HCT116 (cell line): ENCODE measurements around the gene HESX1. TPM values are rescaled to one million over a fixed set of nuclear protein-coding genes. Genes with fewer than 3 reads are reported as not detected.

Experiments
- ATAC-seq: fragments of 200-7000 bp; cut with Tn5 transposase; 2 replicates; pipeline ENCODE4 v1.9.1; 2020; ENCODE audit warnings: mild to moderate bottlenecking, moderate library complexity
- BruUV-seq: library from RNA; stranded (reverse); fragments of 400-500 nt; replicated peaks from 2 replicates; lab custom pipeline; 2021; lab: Mats Ljungman, UMichigan
- CTCF ChIA-PET: fragments of 300-600 bp; sonication (Branson Sonifier 250); formaldehyde crosslinking; loops from one replicate; lab custom pipeline; 2021; ENCODE audit warnings: antibody characterized with exemption; lab: Charles Lee
- POLR2A ChIA-PET: fragments of 300-600, 350-600 bp; sonication (Branson Sonifier 250); formaldehyde crosslinking; loops from one replicate; lab custom pipeline; 2021; ENCODE audit warnings: antibody characterized with exemption; lab: Charles Lee
- RAD21 ChIA-PET, 2 experiments: fragments of 300-600 bp; sonication (Branson Sonifier 250); formaldehyde crosslinking; loops; one replicate each; lab custom pipeline; 2023; ENCODE audit warnings: low total read pairs in 2 of 2; ENCODE audit not compliant: uncharacterized antibody in 2 of 2, unreplicated experiment in 2 of 2, low non-redundant PET in 1 of 2; lab: Charles Lee
- DNase-seq: peaks from one replicate; pipeline ENCODE4 v3.0.0-alpha.2; 2010; ENCODE audit warnings: low read depth, low spot score
- H2AFZ ChIP-seq: fragments of 200-600 bp; shearing (Covaris generic), sonication (generic); 2 replicates; pipeline ENCODE4 v1.6.1; 2017; ENCODE audit warnings: low read depth, mixed run types, mixed read lengths, antibody characterized with exemption, low read length; ENCODE audit not compliant: poor library complexity, severe bottlenecking
- H3K27ac ChIP-seq: 2 replicates; pipeline ENCODE4 v1.5.1; 2012; ENCODE audit warnings: low read depth, low read length
- H3K27me3 ChIP-seq: fragments of 200-600 bp; sonication (generic); 2 replicates; pipeline ENCODE4 v1.6.1; 2016; ENCODE audit warnings: mixed run types, low read length, mixed read lengths; ENCODE audit not compliant: insufficient read depth
- H3K36me3 ChIP-seq, 2 experiments: fragments of 200-500 bp in 1 of 2; fragments of 200-600 bp in 1 of 2; sonication (Bioruptor generic) in 1 of 2; sonication (generic) in 1 of 2; 2 replicates each; pipeline versions ENCODE4 v1.5.1 to v1.6.1; 2014 to 2016; ENCODE audit warnings: low read length in 2 of 2, inconsistent platforms in 1 of 2, mixed read lengths in 1 of 2, mixed run types in 1 of 2; ENCODE audit not compliant: insufficient read depth in 2 of 2, control insufficient read depth in 1 of 2
- H3K4me1 ChIP-seq, 2 experiments: fragments of 200-600 bp in 1 of 2; sonication (generic) in 1 of 2; 2 replicates each; pipeline versions ENCODE4 v1.5.1 to v1.6.1; 2012 to 2017; ENCODE audit warnings: low read length in 2 of 2, inconsistent platforms in 1 of 2, mild to moderate bottlenecking in 1 of 2, mixed read lengths in 1 of 2, mixed run types in 1 of 2, moderate library complexity in 1 of 2; ENCODE audit not compliant: insufficient read depth in 2 of 2, control insufficient read depth in 1 of 2
- H3K4me2 ChIP-seq: fragments of 200-600 bp; sonication (generic); 2 replicates; pipeline ENCODE4 v1.6.1; 2017; ENCODE audit warnings: mixed run types, low read length, mixed read lengths
- H3K4me3 ChIP-seq, 2 experiments: fragments of 200-600 bp in 1 of 2; sonication (generic) in 1 of 2; replicated peaks in 1 of 2; 2 replicates each; pipeline ENCODE4 v1.5.1; 2011 to 2016; ENCODE audit warnings: low read length in 2 of 2, control low read depth in 1 of 2, low read depth in 1 of 2, mild to moderate bottlenecking in 1 of 2, mixed read lengths in 1 of 2, mixed run types in 1 of 2
- H3K79me2 ChIP-seq: fragments of 200-600 bp; sonication (generic); 2 replicates; pipeline ENCODE4 v1.6.1; 2017; ENCODE audit warnings: mild to moderate bottlenecking, mixed run types, low read length, moderate library complexity, mixed read lengths; ENCODE audit not compliant: insufficient read depth
- H3K9ac ChIP-seq: fragments of 200-600 bp; sonication (generic); 2 replicates; pipeline ENCODE4 v1.6.1; 2016; ENCODE audit warnings: low read length, mixed read lengths
- H3K9me2 ChIP-seq: fragments of 200-600 bp; sonication (generic), shearing (Covaris generic); 2 replicates; pipeline ENCODE4 v1.6.1; 2017; ENCODE audit warnings: mixed run types, mild to moderate bottlenecking, moderate library complexity; ENCODE audit not compliant: insufficient read depth
- H3K9me3 ChIP-seq, 2 experiments: fragments of 200-500 bp in 1 of 2; fragments of 200-600 bp in 1 of 2; sonication (Bioruptor generic) in 1 of 2; sonication (generic) in 1 of 2; 2 replicates each; pipeline ENCODE4 v1.6.1; 2014 to 2017; ENCODE audit warnings: low read length in 2 of 2, mixed read lengths in 2 of 2, inconsistent platforms in 1 of 2, low read depth in 1 of 2, mild to moderate bottlenecking in 1 of 2, mixed run types in 1 of 2, moderate library complexity in 1 of 2; ENCODE audit not compliant: control insufficient read depth in 1 of 2, insufficient read depth in 1 of 2
- H4K20me1 ChIP-seq: fragments of 200-600 bp; sonication (generic), shearing (Covaris generic); 2 replicates; pipeline ENCODE4 v1.6.1; 2017; ENCODE audit warnings: mixed run types, mild to moderate bottlenecking, moderate library complexity; ENCODE audit not compliant: insufficient read depth
- ATF3 ChIP-seq: IDR thresholded peaks from 2 replicates; pipeline ENCODE4 v1.6.1; 2012
- CTCF ChIP-seq, 3 experiments: fragments of 200-600 bp in 1 of 3; sonication (generic) in 1 of 3; IDR thresholded peaks in 2 of 3; conservative IDR thresholded peaks in 1 of 3; 2 replicates each; pipeline ENCODE4 v1.5.1; 2012 to 2017; ENCODE audit warnings: low read depth in 2 of 3, low read length in 2 of 3, antibody characterized with exemption in 1 of 3, borderline replicate concordance in 1 of 3, control low read depth in 1 of 3, mild to moderate bottlenecking in 1 of 3, mixed read lengths in 1 of 3, mixed run types in 1 of 3, moderate library complexity in 1 of 3; ENCODE audit not compliant: insufficient read depth in 1 of 3
- EGR1 ChIP-seq: IDR thresholded peaks from 2 replicates; pipeline ENCODE4 v1.6.1; 2012; ENCODE audit warnings: low read depth
- ELF1 ChIP-seq: IDR thresholded peaks from 2 replicates; pipeline ENCODE4 v1.6.1; 2012; ENCODE audit warnings: low read depth, borderline replicate concordance
- EZH2 ChIP-seq: fragments of 200-600 bp; sonication (generic); IDR thresholded peaks from 2 replicates; pipeline ENCODE4 v1.6.1; 2017; ENCODE audit warnings: antibody characterized with exemption, mixed run types
- EZH2phosphoT487 ChIP-seq: fragments of 200-600 bp; IDR thresholded peaks from 2 replicates; pipeline ENCODE4 v1.6.1; 2018; ENCODE audit warnings: antibody characterized with exemption, borderline replicate concordance
- JUND ChIP-seq: IDR thresholded peaks from 2 replicates; pipeline ENCODE4 v1.6.1; 2012
- POLR2A ChIP-seq: IDR thresholded peaks from 2 replicates; pipeline ENCODE4 v1.7.0; 2011; ENCODE audit warnings: borderline replicate concordance; ENCODE audit not compliant: insufficient read depth, insufficient read length; ENCODE audit errors: extremely low read depth
- REST ChIP-seq: IDR thresholded peaks from 2 replicates; pipeline ENCODE4 v1.6.1; 2012; ENCODE audit warnings: low read depth
- SIN3A ChIP-seq: IDR thresholded peaks from 2 replicates; pipeline ENCODE4 v1.6.1; 2012; ENCODE audit warnings: low read depth
- SP1 ChIP-seq: IDR thresholded peaks from 2 replicates; pipeline ENCODE4 v1.6.1; 2012; ENCODE audit warnings: low read depth
- SRF ChIP-seq: IDR thresholded peaks from 2 replicates; pipeline ENCODE4 v1.6.1; 2012; ENCODE audit warnings: low read depth
- TCF7L2 ChIP-seq: IDR thresholded peaks from 2 replicates; pipeline ENCODE4 v1.7.0; 2011; ENCODE audit warnings: borderline replicate concordance, inconsistent platforms; ENCODE audit not compliant: insufficient read depth, insufficient read length; ENCODE audit errors: extremely low read depth
- YY1 ChIP-seq: IDR thresholded peaks from 2 replicates; pipeline ENCODE4 v1.6.1; 2011; ENCODE audit warnings: low read length, low read depth, moderate library complexity, mild to moderate bottlenecking; ENCODE audit not compliant: insufficient replicate concordance; ENCODE audit errors: extremely low read depth
- ZBTB33 ChIP-seq: IDR thresholded peaks from 2 replicates; pipeline ENCODE4 v1.6.1; 2011; ENCODE audit warnings: mild to moderate bottlenecking, low read length, moderate library complexity; ENCODE audit not compliant: insufficient replicate concordance; ENCODE audit errors: extremely low read depth
- ZNF274 ChIP-seq: fragments of 200-500 bp; sonication (Bioruptor generic); IDR thresholded peaks from 2 replicates; pipeline ENCODE4 v1.6.1; 2014; ENCODE audit warnings: mild to moderate bottlenecking, low read depth, low read length, inconsistent platforms
- intact Hi-C: fragments of 100-400 bp; cut with micrococcal nuclease; formaldehyde crosslinking; loops from 2 replicates; pipeline ENCODE4 v1.10.0; 2022
- total RNA-seq: library from RNA; stranded (reverse); gene quantifications from one replicate; pipeline ENCODE4 v1.2.1, GENCODE V29; 2021; ENCODE audit not compliant: unreplicated experiment

Gene HESX1
- total RNA-seq, 1 experiment from 2014 or later: 2.1 TPM

- intact Hi-C loops: loop anchor here (5.0 kb wide), 1 partner anchor 59 kb away; no protein-coding TSS in a partner anchor
- no peak overlapping the region for H3K4me2 ChIP-seq
- no peaks in the 10 kb centered on the region for H3K9me2 ChIP-seq
- BruUV-seq: no TSS peak
- ChIA-PET CTCF (no interaction called here), POLR2A (no interaction called here), RAD21 (no interaction called here)
- no peaks in the 10 kb centered on the region for H3K27me3 ChIP-seq
- no peaks in the 10 kb centered on the region for H3K36me3 ChIP-seq
- no peaks in the 10 kb centered on the region for H3K79me2 ChIP-seq
- H3K4me1 ChIP-seq: peaks cover 25 to 33% of the 10 kb centered on the region in 2 experiments
- DNase-seq (no peak), ATAC-seq (no peak)
- no peak overlapping the region for H3K4me3 ChIP-seq
- no peak overlapping the region for H3K9ac ChIP-seq
- TF ChIP-seq REST: no peak
- TF ChIP-seq SIN3A: no peak
- no peak for TF ChIP-seq YY1
- TF ChIP-seq ELF1: no peak
- no peak for TF ChIP-seq ZNF274
- no peak for TF ChIP-seq JUND
- no peak for TF ChIP-seq EZH2
- TF ChIP-seq SP1: no peak
- TF ChIP-seq POLR2A: no peak
- no peak for TF ChIP-seq CTCF (IDR thresholded peaks at IDR 0.05 in 2 of 3, conservative IDR thresholded peaks at IDR 0.05 in 1 of 3; ENCODE audit: borderline replicate concordance in 1 of 3, insufficient read depth in 1 of 3, low read depth in 2 of 3, low read length in 2 of 3)
- no peak for TF ChIP-seq EGR1
- no peak for TF ChIP-seq EZH2phosphoT487
- TF ChIP-seq ATF3: no peak
- no peak for TF ChIP-seq TCF7L2
- TF ChIP-seq ZBTB33: no peak
- no peak for TF ChIP-seq SRF
- no peak overlapping the region for H2AFZ ChIP-seq
- H4K20me1 ChIP-seq: no peaks in the 10 kb centered on the region
- no peak overlapping the region for H3K27ac ChIP-seq
- H3K9me3 ChIP-seq: no peaks in the 10 kb centered on the region
Observed at GRCh38 chr3:57160765-57161538, 38.8 kb downstream of the HESX1 start.
